ENCODE results near the gene BLM.

Gene BLM

DNA sequence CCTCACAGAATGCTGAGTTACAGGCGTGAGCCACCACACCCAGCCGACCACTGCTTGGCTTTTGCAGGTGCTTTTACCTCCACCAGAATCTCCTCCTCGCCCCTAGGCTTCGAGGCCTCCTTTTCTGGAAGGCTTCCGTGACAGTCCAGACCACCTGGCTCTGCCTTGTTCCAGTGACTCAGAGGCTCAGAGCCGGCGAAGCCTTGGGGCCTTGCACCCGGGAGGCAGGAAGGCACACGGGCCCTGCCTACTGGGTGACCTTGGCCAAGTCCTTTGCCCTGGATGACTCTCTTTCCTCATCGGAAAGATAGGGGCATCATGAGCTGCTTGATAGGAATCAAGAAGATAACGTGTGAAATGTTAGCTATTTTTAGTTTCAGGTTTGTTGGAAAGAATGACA, 119.9 kb downstream of the BLM start:
- Mint-ChIP-seq H3K9me3 (no peaks in the 10 kb centered on the region), H3K4me1 (peaks cover 21% of the 10 kb centered on the region), H3K36me3 (ENCODE audit: low read depth) (no peaks in the 10 kb centered on the region), H3K27me3 (ENCODE audit: low read depth, poor library complexity) (peaks cover 3% of the 10 kb centered on the region), H3K4me3 (no peak overlapping the region), H3K27ac (no peak overlapping the region)
- TF ChIP-seq, protein P1, sequence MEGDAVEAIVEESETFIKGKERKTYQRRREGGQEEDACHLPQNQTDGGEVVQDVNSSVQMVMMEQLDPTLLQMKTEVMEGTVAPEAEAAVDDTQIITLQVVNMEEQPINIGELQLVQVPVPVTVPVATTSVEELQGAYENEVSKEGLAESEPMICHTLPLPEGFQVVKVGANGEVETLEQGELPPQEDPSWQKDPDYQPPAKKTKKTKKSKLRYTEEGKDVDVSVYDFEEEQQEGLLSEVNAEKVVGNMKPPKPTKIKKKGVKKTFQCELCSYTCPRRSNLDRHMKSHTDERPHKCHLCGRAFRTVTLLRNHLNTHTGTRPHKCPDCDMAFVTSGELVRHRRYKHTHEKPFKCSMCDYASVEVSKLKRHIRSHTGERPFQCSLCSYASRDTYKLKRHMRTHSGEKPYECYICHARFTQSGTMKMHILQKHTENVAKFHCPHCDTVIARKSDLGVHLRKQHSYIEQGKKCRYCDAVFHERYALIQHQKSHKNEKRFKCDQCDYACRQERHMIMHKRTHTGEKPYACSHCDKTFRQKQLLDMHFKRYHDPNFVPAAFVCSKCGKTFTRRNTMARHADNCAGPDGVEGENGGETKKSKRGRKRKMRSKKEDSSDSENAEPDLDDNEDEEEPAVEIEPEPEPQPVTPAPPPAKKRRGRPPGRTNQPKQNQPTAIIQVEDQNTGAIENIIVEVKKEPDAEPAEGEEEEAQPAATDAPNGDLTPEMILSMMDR (IDR thresholded peaks at IDR 0.05) = no peak
- DNase-seq = no peak

DNA sequence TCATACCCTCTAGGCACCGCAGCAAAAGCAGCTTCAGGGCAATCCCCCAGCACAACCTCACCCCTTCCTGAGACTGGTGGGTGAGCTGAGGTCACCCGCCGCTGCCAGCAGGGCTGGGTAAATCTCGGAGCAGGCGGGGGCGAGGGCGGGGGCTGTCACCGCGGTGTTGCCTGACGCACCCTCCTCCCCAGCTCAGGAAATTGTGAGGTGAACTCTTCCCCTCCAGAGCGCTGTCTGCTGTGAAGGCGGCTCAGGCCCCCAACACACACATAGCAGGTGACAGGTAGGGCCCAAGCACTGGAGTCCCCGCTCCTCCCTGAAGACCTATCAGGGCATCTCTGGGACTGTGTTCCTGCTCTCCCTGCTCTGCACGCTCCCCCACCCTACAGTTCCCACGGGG, 121.0 kb downstream of the BLM start:
- peaks cover 21% of the 10 kb centered on the region for H3K4me1 Mint-ChIP-seq
- H3K9me3 Mint-ChIP-seq = no peaks in the 10 kb centered on the region
- no peak for DNase-seq
- TF ChIP-seq, protein P1 (IDR thresholded peaks at IDR 0.05) = no peak
- no peak overlapping the region for H3K27ac Mint-ChIP-seq
- H3K27me3 Mint-ChIP-seq (ENCODE audit: low read depth, poor library complexity) = peaks cover 3% of the 10 kb centered on the region
- no peak overlapping the region for H3K4me3 Mint-ChIP-seq
- H3K36me3 Mint-ChIP-seq (ENCODE audit: low read depth) = no peaks in the 10 kb centered on the region

DNA sequence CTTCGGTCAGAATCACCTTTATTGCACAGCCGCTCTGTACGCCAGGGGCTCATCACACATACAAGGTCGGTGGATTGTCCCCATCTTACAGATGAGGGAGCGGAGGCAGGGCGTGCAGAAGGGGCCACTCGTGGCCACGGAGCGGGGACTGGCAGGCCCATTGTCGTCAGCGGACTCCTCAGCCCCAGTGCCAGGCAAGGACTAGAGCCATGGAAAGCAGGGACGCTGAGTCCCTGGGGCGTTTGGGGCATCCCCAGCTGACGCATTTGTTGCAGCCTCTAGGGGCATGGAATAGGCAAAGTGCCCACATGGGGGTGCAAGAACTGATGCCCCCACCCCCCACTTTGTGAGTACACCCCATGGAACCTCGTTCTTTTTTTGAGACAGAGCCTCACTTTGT, 121.4 kb downstream of the BLM start:
- peaks cover 21% of the 10 kb centered on the region for H3K4me1 Mint-ChIP-seq
- H3K36me3 Mint-ChIP-seq (ENCODE audit: low read depth) = no peaks in the 10 kb centered on the region
- no peak for DNase-seq
- no peak overlapping the region for H3K4me3 Mint-ChIP-seq
- TF ChIP-seq, protein P1 (IDR thresholded peaks at IDR 0.05) = no peak
- peaks cover 3% of the 10 kb centered on the region for H3K27me3 Mint-ChIP-seq (ENCODE audit: low read depth, poor library complexity)
- no peaks in the 10 kb centered on the region for H3K9me3 Mint-ChIP-seq
- H3K27ac Mint-ChIP-seq = no peak overlapping the region

DNA sequence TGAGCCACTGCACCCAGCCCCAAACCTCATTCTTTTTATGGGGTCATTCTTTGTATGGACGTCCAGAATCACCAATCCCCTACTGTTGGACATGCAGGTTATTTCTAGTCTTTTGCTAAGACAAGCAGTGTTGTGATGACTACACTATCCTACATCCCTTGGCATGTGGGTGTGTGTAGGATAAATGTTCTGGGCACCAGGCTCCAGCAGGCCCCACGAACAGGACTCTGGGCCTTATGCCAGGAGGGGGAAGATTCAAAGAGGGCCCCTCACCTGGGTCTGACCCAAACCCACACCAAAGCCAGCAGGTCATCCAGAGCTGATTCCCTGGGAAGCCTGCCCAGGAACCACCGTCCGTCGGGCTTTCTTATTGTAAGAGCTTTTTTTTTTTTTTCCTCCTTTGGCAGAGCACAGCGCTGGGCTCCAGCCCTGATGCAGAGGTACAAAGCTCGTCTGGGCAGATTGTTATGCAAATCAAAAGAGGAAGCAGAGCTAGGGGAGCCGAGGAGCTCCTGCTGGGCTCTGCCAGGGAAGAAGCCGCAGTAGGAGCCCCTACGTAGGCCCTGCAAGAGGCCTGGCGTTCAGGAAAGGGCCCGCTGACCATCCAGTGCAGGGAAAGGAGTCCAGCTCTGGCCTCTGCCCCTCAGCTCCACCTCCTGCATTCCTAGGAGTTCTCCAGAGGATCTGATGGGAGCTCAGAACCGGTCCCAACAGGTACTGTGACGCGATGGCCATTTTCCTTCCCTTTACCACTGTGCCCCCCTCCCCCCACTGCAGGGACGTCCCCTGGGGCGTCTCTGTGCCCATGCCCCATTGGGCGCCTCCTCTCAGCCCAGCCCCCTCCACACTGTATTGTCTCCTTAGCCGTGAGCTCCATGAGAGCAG, 122.3 kb downstream of the BLM start:
- peaks cover 3% of the 10 kb centered on the region for H3K27me3 Mint-ChIP-seq (ENCODE audit: low read depth, poor library complexity)
- TF ChIP-seq, protein P1 (IDR thresholded peaks at IDR 0.05) = no peak
- H3K9me3 Mint-ChIP-seq = no peaks in the 10 kb centered on the region
- H3K4me1 Mint-ChIP-seq = peaks cover 21% of the 10 kb centered on the region
- no peak overlapping the region for H3K4me3 Mint-ChIP-seq
- DNase-seq = no peak
- H3K36me3 Mint-ChIP-seq (ENCODE audit: low read depth) = no peaks in the 10 kb centered on the region
- no peak overlapping the region for H3K27ac Mint-ChIP-seq

DNA sequence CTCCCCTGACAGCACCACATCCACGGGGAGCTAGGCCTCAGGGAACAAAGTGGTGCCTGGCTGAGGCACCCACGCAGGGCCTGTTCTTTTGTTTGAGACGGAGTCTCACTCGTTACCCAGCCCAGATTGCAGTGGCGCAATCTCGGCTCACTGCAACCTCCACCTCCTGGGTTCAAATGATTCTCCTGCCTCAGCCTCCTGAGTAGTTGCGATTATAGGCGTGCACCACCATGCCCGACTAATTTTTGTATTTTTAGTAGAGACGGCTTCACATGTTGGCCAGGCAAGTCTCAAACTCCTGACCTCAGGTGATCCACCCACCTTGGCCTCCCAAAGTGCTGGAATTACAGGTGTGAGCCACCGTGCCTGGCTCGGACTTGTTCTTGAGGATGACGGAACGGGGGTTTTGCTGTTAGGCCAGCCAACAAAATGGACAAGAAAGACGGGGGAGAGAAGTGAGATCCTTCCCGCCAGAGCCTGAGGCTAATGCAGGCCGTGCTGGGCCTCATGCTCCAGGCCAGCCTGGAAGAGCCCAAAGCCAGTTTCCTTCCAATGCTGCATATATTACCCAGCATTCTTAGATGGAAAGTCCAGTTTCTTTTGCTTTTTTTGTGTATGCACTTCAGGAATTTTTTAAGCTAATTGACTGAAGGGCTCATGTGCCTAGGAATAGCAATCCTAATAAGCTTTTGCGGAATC, 123.2 kb downstream of the BLM start:
- peaks cover 3% of the 10 kb centered on the region for H3K27me3 Mint-ChIP-seq (ENCODE audit: low read depth, poor library complexity)
- H3K4me1 Mint-ChIP-seq = peaks cover 21% of the 10 kb centered on the region
- no peak overlapping the region for H3K4me3 Mint-ChIP-seq
- no peak for DNase-seq
- no peak overlapping the region for H3K27ac Mint-ChIP-seq
- H3K9me3 Mint-ChIP-seq = no peaks in the 10 kb centered on the region
- TF ChIP-seq, protein P1 (IDR thresholded peaks at IDR 0.05) = no peak
- no peaks in the 10 kb centered on the region for H3K36me3 Mint-ChIP-seq (ENCODE audit: low read depth)

Data from nephron progenitor cell (in vitro differentiated cells).